GM21528 (cell line): Measurements from ENCODE around the gene SOBP.

ENCODE experiments used
- ATAC-seq: cut with Tn5 transposase; IDR thresholded peaks from one replicate; pipeline ENCODE4 v1.9.1; 2021; ENCODE audit warnings: mild to moderate bottlenecking, moderate library complexity; ENCODE audit not compliant: unreplicated experiment, low FRiP score

The SOBP gene

DNA sequence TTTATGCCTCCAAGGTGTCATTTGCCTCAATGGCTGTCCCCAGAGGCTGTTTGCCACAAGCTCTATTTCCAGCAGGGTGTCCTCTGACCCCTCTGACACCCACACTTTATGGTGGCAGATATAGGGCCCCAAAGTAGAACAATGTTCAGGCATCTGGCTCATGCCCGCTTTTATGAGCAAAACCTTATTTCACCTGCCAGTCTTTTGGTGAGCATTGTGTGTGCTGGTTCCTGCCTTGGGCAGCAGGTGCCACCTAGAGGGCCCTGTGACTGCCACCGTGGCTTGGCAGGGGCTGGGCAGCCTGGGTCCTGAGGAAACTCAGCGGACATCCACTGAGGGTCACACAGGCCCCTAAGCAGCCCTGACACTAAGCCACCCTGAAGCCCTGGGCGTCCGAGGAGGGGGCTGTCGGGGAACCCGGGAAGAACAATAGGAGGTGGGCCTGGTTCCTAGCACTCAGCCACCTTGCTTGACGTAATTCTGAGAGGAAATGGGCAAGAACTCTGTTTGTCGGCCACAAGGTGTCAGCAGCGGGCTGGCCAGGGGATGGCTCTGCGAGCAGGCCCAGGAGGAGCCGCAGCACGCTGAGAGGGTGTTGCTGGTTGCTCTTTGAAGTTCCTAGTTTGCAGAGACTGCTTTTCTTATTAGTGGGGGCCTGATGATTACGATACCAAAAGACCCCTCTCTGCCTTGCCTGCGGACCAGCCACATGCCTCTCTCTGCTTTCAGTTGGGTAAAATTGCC, 185.2 kb downstream of the SOBP start:
- ATAC-seq: peak; percentile 87

DNA sequence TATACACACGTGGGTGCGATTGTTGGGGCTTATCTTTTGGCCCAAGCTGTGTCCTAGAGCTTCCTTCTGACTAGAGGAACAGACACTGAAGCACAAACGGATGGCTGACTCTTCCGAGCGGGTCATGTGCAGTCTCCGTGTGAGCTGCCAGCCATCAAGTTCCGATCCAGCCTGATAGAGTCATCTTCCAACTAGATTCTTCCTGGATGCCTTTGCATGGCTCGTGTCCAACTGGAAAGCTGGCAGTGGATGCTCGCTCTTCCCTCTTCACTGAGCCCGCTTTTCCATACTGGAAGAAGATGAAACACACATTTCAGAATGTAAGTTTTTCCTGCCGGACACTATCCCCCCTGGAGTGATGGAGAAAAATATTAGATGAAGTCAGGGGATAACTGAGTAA, 186.1 kb downstream of the SOBP start:
- ATAC-seq: no peak

- no peak for ATAC-seq
Observed at GRCh38 chr6:107677399-107677798, 187.5 kb downstream of the SOBP start.

GRCh38 chr6:107679457-107679856, 189.5 kb downstream of the SOBP start:
- ATAC-seq: no peak

- ATAC-seq: no peak
Observed at GRCh38 chr6:107682721-107683120, 192.8 kb downstream of the SOBP start.

DNA sequence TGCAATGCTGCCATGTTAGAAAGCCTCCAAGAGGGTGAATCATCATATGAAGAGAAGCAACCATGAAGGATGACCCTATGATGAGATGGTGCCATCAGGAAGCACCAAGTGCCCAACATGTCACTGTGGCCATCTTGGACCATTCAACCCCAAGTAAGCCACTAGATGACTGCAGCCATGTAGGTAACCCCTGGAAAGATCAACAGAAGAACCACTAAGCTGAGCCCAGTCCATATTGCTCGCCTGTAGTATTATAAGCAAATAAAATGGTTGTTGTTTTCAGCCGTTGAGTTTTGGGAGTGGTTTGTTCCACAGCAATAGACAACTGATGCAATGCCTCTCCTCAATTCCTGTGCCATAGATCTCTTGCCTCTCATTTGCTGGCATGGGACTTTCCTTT, 193.3 kb downstream of the SOBP start:
- no peak for ATAC-seq

GRCh38 chr6:107684996-107685395, 195.1 kb downstream of the SOBP start:
- ATAC-seq: no peak

GRCh38 chr6:107689190-107689589, 199.3 kb downstream of the SOBP start:
- no peak for ATAC-seq

- no peak for ATAC-seq
Observed at GRCh38 chr6:107689951-107690642, 200.2 kb downstream of the SOBP start.

DNA sequence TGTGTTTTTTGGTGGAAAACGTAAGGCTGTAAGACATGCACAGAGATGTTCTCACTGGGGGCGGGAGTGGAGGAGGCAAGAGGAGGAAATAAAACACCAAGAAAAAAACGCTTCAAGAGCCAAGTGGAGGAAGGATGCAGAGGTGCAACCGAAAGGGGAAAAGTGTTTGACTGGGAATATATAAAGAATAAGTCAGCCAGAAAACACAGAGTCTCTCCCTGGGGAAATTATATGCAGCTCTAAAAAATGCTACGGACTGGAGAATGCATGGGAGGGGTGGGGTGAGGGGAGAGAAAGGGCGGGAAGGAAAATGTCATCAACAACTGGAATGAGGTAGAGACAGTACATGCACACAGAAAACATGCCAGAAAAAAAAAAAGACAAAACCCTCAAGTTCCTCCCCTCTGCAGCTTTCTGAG, 200.7 kb downstream of the SOBP start:
- ATAC-seq: no peak

DNA sequence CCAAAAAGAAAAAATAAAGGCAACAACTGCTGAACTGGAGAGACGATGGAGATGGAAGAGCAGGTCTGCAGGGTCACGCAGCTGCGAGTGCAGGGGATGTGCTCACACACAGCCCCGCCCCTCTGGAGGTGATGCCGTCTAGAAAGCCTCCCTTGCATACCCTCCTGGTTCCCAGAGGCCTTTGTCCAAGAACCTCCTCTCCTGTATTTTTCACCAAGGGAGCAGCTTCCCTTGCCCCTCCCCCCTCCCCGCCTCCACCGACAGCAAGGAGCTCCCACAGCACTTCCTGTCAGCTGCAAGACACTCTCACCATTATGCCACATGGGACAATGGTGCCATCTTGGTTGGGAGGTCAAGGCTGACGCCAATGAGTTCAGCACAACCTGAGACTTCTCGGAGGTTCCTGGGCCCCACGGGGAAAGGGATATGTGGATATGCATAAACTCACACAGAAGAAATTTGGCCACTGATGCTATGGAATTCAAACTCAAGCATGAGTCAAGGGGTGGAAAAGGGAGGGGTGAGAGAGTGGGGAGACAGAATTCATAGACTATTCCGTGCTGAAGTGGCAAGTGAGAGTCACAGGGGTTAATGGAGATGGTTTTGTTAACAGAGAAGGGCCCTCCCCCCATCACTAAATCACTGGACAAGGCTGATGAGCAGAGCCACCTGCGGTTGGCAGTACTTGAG, 201.3 kb downstream of the SOBP start:
- no peak for ATAC-seq

DNA sequence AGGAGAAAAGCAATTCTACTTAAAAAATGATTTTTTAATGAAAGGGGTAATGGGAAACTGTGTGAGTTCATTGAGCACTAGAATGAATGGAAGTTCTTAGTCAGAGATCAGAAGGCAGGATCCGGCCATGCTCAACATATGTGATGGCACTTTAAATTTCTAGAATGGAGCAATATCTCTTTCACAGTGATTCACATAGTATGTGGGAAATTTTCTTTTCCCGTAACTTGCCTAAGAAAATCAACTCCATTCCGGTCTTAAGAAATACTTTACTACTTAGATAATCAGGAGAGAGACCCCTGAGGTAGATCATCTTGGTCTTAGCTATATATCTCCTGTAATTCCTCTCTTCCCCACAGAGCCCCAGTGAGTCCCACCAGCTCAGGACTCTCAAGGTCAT, 202.4 kb downstream of the SOBP start:
- ATAC-seq: no peak

GRCh38 chr6:107695061-107695720, 205.3 kb downstream of the SOBP start:
- ATAC-seq: no peak

GRCh38 chr6:107697682-107698081, 207.8 kb downstream of the SOBP start:
- ATAC-seq: no peak

DNA sequence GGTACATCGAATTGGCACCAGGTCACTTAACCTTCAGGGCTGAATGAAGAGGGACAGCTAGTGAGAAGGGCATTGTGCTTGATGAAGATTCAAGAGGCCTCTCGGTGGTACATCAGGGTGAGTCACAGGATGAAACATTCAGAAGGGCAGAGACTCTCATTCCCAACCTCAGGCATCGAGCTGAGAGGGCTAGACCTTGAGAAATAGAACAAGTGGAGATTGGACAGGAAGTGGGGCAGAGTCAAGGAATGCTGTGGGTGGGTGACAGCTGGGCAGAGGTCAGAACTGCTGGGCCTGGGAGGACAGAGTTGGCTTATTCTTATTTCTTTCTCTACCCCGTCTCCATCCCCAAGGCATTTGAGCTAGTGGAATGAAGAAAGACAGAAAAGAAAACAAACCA, 208.2 kb downstream of the SOBP start:
- ATAC-seq: no peak

DNA sequence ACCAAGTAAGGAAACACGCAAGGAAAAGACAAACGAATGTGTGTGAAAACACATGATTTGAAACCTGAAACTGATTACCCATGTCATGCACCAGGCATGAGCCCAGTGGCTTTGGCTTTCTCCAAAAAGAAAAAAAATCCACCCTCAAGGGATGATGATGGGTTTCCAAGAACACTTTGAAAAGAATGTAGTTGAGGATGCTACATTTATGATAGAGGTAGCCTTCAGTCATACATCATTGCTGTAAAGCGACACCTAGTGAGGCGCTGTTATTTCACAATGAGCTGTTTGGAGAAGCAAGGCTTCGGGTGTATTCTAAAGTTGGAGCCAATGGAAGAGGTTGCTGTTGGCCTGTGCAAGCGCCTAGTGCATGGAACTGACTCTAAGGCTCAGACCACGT, 209.3 kb downstream of the SOBP start:
- ATAC-seq: no peak

DNA sequence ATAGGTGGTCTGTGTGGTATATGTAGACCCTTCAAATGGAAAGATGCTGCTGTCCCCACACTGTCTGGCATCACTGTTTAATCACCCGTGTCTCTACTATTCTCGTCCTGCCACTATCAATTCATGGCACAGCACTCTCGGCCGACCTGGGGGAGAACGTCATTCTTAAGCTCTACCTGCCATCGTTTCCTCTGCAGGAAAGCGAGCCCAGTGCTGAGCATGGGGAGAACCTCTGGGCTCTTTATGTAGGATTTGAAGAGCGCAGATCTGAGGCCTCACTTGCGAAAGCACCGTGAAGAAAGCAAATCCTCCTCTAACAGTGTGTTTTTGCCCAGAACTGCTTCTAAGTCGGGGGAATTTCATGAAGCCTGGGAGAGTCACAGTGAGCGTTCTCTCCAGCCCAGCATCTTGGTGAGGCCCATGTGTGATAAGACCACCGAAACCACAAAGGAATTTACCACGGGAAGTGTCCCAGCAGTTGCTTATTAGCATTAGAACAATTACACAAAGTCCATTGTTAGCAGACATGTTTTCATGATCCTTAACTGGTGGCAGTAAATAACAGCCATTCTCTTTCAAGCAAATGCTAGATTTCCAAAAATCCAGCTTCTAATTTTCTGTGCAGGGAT, 209.9 kb downstream of the SOBP start:
- ATAC-seq: no peak

DNA sequence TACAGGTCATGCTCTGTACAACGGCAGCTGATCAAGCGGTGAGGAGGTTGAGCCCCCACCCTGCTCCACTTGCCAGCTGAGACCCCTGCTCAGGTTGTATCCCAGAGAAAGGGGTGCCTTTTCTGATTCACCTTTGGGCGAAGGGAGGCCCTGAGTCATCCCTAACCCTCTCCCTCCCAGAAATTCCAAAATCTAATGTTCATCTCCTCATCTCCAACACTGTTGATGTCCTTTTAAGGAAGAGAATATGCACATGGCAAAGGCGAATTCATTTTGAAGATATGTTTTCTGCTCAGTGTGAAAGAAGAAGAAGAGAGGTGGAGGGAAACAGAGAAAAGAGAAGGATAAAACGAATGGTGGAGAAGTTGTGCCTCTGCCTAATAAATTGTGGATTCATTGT, 213.7 kb downstream of the SOBP start:
- no peak for ATAC-seq

DNA sequence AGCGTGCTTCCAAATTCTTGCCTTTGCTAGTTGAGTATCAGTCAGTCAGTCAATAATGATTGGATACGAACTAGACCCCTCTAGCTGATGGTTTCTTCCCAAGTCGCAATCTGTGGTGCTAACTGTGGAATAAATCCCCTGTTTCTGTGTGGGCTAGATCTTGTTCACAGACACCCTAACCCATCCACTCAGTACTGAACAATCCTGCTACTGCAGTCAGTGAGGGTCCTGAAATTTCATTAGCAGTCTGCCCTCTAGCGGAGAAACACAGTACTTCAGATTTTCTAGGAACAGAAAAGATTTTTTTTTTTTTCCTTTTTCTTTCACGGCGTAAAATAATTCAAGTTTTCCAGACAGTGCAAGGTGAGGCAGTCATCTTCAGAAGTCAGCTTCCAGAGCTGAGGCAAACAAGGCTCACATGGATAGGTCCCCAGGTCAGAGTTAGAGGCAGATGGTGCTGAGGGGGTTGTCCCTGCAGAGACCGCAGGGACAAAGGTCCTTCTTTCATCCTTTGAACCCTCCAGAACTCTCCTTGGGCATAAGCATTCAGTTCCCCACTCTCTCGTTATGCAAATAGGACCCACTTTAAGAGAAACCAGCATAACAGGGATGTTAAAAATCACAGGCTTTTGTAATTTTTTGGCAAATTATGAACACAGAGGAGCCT, 214.6 kb downstream of the SOBP start:
- ATAC-seq: no peak

DNA sequence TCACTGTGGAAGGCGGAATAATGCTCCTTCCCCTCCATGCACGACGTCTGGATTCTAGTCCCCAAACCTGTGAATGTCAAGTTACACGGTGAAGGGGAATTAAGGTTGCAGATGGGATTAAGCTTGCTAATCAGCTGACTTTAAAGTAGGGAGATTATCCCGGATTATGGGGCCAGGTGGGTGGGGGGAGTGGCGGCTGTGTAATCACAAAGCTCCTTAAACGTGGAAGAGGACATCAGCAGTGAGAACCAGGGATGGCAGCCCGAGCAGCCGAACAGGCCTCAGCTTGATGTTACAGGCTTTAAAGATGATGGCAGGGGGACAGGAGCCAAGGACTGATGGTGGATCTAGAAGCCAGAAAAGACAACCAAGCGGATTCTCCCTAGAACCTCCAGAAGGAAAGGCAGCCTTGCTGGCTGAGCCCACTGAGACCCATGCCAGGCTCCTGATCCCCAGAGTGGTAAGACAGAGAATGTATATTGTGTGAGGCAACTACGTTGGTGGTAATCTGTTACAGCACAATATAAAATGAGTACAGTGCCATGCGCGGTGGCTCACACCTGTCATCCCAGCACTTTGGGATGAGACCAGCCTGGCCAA, 216.7 kb downstream of the SOBP start:
- no peak for ATAC-seq
